GM19468 (cell line): ENCODE data around the gene SPATS2L.

Experiments used
- ATAC-seq: cut with Tn5 transposase; IDR thresholded peaks from one replicate; pipeline ENCODE4 v1.9.1; 2021; ENCODE audit warnings: mild to moderate bottlenecking, moderate library complexity, moderate number of reproducible peaks; ENCODE audit not compliant: unreplicated experiment; ENCODE audit errors: extremely low read depth

Gene SPATS2L

DNA sequence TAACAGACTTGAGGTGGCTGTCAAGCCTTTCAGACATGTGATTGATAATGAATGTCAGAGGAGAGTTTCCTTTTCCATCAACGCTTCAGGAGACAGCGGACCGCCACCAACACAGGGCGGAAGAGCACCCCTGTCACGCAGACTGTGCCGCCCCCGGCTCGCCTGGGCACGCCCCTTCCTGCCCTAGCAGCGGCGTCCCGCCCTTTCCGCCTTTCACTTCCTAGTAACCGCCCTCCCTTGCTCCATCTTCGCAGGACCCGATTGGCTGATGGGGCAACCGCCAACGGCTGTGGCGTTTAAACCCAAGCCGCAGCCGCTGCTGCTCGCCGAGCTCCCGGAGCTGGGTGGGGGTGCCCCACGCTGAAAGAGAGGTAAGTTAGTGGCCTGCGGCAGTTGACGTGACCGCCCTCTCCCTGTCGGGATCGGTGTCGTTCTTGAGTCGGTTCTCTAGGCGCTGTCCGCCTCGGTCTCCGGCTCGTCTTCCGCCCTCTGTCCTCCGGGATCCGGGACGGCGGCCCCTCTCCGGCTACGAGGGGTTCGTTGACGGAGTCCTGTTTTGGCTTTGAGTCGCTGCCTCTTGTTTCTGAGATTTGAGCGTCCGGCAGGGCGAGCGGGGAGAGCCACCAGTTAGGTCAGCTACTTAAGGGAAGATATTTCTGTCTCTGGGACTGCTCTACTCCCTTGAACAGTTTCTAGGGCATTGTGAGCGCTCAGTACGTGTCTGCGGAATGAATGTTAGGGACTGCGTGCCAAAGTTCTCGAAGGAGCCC is 219.6 kb downstream of the SPATS2L start, which contains the start of gene SGO2:
Gene SGO2, plus strand, starts transcription at position 326 of the 770 bp plus-strand sequence. CDS start 6,769 bp downstream, outside the sequence.
- peak; percentile 99 for ATAC-seq

- no peak for ATAC-seq
Observed at GRCh38 chr2:200528228-200528627, 221.7 kb downstream of the SPATS2L start.
